ENCODE data around the gene INPP4B.
"Not testable (repeated sequence)": the region's sequence is repeated elsewhere in the genome, so short reads cannot be mapped to it uniquely, and the experiment has no call there.

INPP4B gene

DNA sequence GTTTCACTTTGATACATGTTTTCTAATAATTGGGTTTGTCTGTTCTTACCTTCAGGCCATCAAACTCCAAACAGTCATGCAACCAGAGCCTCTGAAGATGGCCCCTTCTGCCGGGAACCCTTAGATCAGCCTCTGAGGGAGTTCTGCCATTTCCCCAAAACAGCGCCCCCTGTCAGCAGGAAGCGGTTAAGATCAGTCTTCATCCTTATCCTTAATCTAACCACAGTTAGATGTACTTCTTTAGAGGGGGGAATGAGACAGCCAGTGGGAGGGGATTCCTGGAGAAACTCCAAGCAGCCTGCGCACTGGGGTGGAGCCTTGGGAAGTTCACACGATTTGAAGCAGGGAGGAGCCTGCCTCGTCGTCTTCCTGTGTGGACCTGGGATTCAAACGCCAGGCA, 185.4 kb downstream of the INPP4B start:
- no peak for DNase-seq

- peak; percentile 34 for DNase-seq
Measured at GRCh38 chr4:142656178-142656577, 189.9 kb downstream of the INPP4B start.

DNA sequence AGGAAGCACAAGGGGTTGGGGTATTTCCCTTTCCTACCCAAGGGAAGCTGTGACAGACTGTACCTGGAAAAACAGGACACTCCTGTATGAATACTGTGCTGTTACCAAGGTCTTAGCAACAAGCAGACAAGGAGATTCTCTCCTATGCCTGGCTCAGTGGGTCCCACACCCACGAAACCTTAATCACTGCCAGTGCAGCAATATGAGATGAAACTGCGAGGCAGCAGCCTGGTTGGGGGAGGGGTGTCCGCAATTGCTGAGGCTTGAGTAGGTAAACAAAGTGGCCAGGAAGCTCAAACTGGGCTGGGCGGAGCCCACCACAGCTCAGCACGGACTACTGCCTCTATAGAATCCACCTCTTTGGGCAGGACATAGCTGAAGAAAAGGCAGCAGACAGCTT, 197.7 kb downstream of the INPP4B start:
- DNase-seq = no peak

DNA sequence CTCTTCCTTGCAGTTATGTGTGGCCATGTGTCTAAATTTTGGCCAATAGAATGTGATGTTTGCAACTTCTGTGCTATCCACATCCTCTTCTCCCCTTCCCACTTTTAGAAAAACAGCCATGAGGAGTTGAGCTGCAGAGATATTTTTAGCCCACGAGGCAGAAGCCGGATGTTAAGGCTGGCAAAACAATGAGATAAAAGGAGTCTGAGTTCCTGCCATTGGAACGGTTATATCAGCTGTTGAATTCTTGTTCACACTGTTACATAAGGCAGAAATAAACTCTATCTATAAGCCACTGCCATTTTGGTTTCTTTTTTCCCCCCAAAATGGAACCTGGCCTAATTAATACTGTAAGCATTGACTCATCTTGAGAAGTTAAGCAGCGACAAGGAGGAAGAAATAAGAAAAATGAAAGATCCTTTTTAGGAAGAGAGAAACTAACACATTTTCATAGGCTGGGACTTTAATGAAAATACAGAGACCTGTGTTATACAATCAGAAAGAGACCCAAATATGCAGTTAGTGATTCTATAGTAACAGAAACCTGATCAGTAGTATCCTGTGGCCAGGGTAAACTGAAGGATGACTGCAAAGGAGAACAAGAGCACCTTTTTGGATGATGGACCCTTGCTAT, 200.5 kb downstream of the INPP4B start:
- no peak for DNase-seq

- DNase-seq = not testable (repeated sequence)
Measured at GRCh38 chr4:142644628-142645027, 201.5 kb downstream of the INPP4B start.

DNA sequence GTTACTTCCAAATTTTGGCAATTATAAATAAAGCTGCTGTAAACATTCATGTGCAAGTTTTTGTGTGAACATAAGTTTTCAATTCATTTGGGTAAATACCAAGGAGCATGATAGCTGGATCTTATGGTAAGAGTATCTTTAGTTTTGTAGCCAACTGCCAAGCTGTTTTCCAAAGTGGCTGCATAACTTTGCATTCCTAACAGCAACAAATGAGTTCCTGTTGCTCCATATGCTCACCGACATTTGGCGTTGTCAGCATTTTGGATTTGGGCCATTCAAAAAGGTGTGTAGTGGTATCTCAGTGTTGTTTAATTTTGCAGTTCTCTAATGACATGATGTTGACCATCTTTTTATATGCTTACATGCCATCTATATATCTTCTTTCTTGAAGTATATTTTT, 208.5 kb downstream of the INPP4B start:
- no peak for DNase-seq

DNA sequence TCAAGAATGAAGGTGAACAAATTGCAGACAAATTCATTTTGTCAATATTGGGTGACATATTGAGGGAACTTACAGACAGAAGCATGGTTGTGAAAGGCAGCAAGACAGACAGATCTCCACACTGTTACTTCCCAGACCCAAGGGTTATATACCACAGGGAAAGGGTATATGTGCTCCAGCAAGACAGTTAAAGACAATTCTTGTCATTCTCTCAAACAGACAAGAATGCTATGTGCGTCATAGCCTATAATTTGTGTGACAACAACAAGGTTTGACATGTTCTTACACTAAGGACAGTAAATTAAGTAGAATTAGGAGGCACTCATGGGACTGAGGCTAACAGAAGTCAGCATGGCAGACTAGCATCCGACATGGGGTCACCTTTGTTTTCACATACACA, 214.3 kb downstream of the INPP4B start:
- DNase-seq = no peak

GRCh38 chr4:142615324-142615665, 230.8 kb downstream of the INPP4B start:
- no peak for DNase-seq

GRCh38 chr4:142614621-142615323, 231.3 kb downstream of the INPP4B start:
- no peak for DNase-seq

- DNase-seq = no peak
Measured at GRCh38 chr4:142607976-142608375, 238.1 kb downstream of the INPP4B start.

DNA sequence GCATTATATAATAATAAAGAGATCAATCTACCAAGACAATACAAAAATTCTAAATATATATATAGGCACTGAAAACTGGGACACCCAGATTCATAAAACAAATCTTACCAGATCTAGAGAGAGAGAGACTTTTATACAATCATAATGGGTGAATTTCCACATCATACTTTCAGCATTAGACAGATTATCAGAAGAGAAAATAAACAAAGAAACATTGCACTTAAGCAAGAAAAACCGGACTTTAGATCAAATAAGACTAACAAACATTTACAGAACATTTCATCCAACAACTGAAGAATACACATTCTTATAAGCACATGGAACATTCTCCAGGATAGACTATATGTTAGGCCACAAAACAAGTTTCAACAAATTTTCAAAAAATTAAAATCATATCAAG, 245.1 kb downstream of the INPP4B start:
- DNase-seq = no peak

DNA sequence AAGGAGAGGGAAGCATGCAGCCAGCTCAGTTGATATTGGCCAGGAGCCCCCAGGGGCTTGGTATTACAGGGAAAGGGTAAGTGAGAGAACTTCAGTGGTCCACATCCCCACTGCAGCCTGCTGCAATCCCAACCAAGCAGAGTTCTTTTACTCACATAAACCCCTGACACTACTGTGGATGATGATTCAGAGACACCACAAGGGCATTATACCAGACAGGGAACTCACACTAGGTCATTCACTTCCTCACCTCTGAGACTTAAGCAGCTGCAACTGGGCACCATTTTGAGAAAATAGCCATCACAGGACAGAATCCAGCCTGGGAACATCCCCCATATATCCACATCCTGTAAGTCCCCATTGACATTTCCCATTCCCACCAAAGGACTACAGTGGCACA, 248.0 kb downstream of the INPP4B start:
- DNase-seq = no peak

DNA sequence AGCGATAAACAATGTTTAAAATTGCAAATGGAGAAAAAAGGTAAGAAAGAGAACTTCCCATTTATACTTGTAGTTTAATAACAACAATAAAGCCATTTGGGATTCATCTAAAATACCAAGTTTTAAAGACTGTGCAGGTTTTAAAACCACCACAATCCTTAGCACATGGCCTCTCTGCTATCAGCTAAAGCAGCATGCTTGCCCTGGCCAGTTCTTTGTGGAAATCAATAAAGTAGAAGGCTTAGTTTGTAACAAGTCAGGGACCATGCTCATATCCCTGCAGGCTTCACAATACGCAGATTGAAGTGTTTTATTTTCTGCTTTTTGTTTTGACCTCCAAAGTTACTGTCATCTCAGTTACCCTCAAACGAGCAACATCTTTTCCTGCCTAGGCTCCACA, 249.5 kb downstream of the INPP4B start:
- DNase-seq = no peak

- no peak for DNase-seq
Measured at GRCh38 chr4:142596121-142596520, 250.0 kb downstream of the INPP4B start.

- no peak for DNase-seq
Measured at GRCh38 chr4:142595222-142595871, 250.8 kb downstream of the INPP4B start.

DNA sequence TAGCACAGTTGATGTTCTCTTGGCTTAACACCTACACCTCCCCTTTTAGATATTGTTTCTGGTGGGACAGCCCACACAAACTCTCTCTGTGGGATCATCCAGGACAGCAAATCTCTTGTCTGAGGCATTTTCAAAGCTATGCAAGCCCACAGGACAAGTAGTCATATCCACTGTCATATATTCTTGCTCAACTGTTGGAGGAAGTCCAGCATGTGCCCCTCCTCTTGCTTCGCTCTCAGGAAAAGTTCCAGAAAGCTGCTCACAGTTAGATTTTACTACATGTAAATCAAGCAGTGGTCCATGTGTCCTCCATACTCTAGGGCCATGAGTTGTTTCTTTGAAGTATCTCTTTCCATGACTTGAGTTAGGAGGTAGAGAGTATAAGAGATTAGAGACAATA, 260.7 kb downstream of the INPP4B start:
- DNase-seq = no peak

DNA sequence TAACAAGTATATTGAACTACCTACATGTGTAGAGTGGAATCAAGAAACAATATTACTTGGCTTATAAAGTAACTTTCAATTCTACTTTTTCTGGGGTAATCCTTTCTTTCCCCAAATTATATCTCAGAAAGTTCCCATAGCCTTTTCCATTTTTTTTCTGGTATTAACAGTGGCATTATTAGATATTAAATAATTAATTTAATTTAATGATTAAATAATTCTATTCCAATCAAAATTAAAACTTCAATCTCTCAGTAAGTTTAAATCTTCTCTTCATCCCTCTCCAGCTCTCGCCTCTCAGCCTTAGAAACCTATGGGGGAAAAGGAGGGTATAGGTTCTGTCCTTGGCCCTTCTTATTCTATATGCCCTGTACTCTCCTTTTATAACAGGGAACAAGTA, 262.4 kb downstream of the INPP4B start:
- no peak for DNase-seq

- no peak for DNase-seq
Measured at GRCh38 chr4:142582340-142582739, 263.8 kb downstream of the INPP4B start.

GRCh38 chr4:142581881-142582280, 264.2 kb downstream of the INPP4B start:
- DNase-seq = no peak

DNA sequence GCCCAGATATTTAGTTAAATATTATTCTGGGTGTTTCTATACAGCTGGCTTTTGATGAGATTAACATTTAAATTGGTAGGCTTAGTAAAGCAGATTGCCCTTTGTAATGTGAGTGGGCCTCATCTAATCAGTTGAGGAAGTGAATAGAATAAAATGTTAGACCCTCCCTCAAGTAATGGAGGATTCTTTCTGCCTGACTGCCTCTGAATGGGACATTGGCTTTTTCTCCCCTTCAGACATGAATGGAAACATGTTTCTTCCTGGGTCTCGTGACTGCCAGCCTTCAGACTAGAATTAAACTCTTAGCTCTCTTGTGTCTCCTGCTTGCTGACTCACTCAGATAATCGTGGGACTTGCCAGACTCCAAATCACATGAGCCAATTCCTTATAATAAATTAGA, 266.7 kb downstream of the INPP4B start:
- DNase-seq = no peak

- no peak for DNase-seq
Measured at GRCh38 chr4:142574306-142574705, 271.8 kb downstream of the INPP4B start.

DNA sequence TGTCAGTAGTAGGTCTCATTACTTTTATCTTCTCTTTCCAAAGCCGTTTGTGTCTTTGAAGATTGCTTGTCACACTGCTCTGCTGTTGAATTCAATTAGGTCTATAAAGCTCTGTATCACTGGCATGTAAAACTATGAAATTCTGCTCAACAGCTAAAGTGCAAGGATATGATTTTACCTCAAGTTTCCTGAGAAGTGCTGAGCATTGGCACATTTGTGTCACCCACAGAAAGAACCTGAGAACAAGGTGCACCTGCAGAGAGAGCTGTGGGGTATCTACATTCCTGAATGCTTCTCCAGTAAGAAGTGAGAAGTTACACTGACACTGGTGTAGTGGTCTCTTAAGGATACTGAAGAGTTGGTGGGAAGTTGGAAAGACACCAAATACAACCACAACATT, 274.0 kb downstream of the INPP4B start:
- no peak for DNase-seq

GRCh38 chr4:142567620-142568451, 278.3 kb downstream of the INPP4B start:
- no peak for DNase-seq

- peak; percentile 62 for DNase-seq
Measured at GRCh38 chr4:142567199-142567598, 278.9 kb downstream of the INPP4B start.
